HG02588 (cell line): ENCODE measurements around the gene ODAD2.

Source experiments
- ATAC-seq: cut with Tn5 transposase; IDR thresholded peaks from one replicate; pipeline ENCODE4 v1.9.1; 2021; ENCODE audit warnings: mild to moderate bottlenecking, moderate library complexity; ENCODE audit not compliant: unreplicated experiment

The ODAD2 gene

DNA sequence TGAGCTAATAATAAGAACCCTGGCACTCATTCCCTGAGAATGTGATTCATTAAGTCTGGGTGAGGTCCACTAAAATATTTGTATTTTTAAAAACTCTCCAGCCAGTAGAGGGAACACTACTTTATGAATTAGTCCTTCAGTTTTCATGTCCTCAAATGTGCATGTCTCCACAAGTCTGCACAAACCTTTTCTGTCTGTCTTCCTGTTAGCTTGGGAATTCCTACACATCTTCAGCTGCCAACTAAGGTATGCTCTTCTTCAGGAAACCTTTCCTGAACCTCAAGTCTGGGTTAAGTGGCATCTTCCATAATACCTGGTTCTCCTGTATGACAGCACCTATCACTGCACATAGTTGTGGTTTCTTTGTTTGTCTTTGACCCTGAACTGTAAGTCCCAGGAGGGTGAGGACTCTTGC is 133.7 kb downstream of the ODAD2 start:
- no peak for ATAC-seq

DNA sequence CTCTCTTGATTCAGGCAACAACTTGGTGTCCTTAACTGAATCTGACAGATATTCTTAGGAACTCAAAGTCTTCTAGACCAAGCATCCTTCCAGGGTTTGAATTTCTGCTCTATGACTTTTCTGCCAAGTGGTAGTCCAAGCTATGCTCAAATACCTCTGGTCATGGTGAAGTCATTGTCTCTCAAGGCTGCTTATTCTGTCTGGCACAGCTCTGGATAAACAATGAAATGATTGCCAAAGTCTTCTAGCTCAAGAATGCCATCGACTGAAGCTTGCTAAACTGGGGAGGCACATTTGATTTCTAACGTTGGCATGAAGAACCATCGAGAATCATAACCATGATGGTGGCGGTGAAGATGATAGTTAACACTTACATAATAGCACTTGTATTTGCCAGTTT is 137.1 kb downstream of the ODAD2 start:
- no peak for ATAC-seq

DNA sequence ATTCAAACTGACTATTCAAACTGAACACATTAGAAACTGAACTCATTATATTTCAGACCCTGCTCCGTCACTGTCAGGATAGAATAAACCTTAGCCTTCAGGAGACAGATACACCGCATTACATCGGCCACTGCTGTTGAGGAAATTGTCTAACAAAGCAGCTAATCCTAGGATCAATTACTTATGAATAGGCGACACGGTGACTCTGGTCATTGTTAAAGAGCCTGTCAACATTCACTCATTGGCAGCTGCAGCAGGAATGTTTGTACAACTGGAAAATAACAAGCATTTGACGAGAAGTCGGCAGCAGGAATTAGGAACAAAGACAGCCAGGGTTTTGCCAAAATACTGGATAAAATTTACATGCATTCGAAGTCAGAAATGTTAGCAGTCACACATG is 141.3 kb downstream of the ODAD2 start:
- no peak for ATAC-seq

DNA sequence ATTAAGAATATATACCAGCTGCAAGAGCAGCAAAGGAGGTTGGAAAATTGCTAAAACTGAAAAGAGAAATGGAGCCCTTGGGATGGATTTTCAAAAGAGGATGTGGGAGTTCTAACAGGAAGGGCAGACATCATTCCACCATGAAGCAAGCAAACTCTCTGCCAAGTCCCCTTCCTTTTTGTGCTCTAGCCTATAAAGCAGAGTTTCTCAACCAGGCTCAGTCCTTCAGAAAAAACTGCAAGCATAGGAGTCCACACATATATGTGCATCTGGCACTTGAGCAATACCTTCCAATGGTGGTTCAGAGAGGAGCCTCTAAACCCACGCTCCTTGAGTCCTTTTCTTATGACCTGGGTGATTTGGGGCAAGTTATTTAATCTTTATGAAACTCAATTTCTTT is 154.7 kb downstream of the ODAD2 start:
- ATAC-seq: no peak

DNA sequence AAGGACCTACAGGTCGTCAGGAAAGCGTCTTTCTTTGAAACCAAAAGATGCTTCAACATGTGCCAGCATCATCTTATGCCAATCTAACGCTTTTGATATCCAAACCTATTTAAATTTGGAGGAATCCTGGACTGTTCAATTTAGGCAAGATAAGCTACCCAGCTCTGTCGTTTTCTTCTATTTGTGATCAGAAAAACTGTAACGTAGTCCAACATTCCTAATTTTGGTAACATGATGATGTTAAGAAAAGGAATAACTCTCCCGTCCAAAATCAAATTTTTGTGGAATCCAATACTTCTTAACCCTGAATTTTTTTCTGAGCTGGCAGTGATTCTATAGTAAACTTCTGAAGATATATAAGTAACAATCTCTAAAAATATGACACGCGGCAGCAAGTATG is 160.0 kb downstream of the ODAD2 start:
- no peak for ATAC-seq

DNA sequence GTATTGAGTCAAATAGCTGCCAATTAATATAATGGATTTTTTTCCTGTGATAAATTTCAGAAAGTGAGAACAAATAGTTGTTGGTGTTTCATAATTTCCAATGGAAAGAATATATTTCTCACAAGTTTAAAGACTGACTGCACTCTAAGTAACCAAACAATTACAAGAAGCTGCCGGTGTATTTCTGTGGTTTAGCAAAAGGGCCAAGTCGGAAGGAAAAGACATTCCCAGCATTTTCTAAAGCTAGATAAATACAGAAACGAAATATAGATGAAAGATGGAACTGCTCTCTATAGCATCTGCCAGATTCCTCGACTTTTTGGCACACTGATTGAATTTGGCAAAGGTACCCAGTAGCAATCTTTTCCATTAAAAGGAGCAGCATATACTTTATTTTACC is 160.5 kb downstream of the ODAD2 start:
- no peak for ATAC-seq

DNA sequence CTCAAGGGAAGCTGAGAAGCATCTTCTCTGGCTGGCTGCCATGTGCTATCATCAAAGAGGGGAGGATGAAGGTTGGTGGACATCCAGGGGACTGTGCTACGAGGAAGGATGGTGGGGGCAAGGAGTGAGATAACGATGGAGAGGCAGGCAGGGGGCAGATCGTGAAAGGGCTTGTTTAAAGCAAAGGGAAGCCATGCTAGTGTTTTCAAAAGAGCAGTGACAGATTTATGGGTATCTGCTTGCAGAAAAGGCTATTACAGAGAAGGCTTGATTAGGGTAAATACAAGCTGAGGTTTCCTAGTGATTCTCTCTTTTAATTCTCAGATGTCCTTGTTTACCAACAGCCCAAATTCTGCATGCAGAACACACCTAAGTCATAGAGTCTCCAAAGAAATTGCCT is 164.4 kb downstream of the ODAD2 start:
- ATAC-seq: no peak

DNA sequence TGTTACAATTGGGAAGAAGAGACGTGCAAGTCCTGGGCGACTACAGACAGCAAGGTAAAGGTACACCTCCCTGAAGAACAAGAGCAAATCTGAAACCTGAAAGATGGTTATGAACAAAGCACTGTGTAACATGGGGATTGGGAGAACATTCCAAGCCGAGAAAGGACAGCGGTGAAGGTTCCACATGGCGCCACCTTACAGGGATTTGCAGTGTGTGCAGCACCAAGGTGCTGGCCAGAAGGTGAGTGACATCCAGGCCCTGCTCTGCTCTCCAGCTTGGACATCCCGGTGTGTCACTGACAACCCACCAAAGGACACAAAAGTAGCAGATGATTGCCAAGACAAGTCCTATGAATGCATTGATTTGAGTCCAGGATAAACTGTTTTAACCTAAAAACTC is 165.1 kb downstream of the ODAD2 start:
- ATAC-seq: no peak

DNA sequence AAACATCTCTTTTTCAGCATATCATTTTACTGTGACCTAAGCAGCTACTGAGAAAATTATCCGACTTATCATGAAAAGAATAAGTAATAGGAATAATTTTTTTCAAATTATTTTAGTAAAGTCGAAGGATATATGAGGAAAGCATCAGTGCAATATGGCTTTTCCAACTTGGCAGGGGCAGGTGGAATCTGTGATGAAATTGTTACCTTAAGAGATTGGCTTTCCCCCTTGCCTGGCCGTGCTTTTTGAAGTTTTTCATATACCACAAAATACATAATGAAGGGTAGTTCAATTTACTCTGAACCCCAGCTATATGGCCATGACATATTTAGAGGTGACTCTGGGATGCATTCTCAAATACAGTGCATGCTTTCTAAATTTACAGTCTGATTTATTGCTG is 166.1 kb downstream of the ODAD2 start:
- ATAC-seq: no peak

DNA sequence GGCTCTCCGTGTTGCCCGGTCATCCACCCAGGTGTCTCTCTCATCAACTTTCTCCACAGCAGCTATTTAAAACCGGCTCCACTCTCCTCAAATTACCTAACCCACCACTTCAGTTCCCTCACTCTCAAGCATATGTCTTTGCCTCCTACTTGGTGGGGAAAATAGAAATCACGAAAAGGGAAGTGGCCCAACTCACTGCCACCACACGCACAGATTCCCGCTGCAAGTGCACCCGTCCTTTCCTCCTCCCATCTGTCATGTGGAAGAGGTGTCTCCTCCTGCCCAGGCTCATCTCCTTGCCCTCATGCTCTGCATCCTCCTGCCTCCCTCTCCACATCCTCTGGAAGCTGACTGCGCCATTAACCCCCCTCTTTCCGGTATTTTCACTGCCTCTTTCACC is 172.5 kb downstream of the ODAD2 start:
- ATAC-seq: no peak

DNA sequence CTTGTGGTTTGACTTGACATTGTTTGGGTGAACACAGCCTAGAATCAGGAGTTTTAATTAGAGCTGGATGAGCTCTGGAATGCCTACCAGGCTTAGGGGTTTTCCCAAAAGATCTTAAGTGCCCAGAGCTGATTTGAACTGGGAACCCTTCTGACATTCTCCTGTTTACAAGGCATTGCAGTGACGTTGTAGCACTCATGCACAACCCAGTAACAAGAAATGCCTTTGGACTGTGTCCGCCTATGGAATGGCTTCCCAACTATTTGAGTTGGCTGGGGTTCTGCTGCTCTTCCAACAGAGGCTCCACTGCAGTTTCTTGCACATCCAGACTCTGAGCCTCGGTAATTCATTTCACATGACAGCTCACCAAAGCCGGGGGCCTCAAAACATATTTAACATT is 176.6 kb downstream of the ODAD2 start:
- ATAC-seq: no peak

DNA sequence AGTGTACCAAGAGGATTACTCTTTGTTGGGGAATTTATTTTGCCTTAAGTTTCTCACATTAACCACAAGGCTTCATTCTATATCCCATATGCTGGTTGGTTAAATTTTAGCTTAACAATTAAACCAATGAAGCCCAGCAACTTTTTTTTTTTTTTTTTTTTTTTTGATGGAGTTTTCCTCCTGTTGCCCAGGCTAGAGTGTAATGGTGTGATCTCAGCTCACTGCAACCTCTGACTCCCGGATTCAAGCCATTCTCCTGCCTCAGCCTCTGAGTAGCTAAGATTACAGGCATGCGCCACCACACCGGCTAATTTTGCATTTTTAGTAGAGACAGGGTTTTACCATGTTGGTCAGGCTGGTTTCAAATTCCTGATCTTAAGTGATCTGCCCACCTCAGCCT is 178.2 kb downstream of the ODAD2 start:
- no peak for ATAC-seq

DNA sequence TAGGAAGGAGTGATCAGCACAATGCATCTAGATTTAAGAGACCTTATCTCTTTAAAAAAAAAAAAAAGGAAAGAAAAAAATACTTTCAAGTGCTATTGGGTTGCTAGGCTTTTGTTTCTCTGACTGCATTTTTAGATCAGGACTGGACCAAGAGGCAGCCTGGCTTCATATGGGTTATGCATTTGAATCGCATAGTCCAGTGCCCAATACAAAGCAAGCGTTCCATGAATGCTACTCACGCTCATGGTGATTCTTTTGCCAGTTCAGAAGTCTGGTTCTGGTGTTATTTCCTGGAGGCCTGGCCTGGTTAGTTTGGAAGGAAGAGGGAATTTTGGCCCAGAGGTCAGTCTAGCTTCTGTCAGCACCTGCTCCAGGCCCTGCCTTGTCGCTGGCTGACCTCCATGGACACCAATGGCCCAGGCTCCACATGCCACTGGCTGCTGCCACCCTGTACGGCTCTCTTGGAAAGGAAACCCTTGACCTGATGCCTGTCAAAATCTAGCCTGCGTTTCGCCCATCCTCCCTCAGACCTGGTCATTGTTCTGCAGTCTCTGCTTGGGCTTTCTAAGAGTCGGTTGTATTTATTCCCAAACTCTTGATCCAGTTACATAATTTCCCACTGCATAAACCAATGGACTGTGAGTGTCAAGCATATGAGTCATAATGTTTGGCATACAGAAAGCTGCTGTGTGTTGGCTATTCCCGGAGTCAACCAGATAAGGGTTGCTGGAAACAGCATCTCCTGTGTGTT is 178.9 kb downstream of the ODAD2 start:
- no peak for ATAC-seq

DNA sequence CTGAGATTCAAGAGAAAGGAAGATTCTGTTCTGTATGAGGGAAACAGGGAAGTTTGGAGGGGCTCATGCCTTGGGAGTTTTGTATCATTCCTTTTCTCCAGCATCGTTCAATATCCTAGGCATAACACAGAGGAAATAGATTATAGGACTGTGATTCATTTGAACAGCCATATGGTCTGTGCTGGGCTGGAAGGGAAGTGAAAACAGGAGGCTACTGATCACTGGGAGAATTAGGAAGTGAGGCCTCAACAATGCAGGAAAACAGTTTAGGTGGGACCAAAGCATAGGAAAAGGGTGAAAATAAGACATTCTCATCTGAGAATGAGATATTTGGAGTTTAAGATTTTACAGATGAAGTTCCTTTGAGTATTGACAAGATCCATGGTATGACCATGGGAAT is 182.6 kb downstream of the ODAD2 start:
- no peak for ATAC-seq

DNA sequence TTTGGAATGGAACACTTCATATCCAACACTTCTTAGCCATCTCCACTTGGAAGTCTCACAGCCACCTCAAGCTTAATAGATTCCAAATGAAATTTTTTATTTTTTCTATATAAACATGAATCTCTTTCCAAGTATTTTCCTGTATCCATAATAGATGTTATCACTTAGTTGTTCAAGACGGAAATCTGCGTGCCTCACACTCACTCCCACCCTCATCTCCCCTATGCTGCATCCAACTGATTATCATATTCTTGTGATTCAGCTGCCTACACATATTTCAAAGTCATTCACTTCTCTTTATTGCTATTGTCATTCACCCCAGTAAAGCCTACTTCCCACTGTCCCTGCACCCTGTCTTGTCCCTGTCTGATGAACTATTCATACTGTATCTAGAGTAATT is 183.0 kb downstream of the ODAD2 start:
- ATAC-seq: no peak

DNA sequence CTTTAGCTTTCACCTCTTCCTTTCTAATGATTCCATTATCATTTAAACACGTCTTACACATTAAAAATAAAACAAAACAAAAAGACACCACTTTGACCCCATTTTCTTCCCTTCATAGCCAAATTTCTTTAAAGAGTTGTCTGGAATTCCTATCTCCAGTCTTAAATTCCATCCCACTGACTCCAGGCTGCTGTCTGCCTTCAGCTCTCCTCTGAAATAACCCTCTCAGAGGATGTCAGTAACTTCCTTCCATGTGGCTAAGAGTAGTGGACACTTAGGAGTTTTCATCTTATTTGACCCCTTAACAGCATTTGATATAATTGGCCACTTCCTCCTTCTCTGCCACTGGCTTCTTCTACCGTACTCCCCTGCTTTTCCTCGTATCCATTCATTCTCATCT is 183.6 kb downstream of the ODAD2 start:
- ATAC-seq: no peak

DNA sequence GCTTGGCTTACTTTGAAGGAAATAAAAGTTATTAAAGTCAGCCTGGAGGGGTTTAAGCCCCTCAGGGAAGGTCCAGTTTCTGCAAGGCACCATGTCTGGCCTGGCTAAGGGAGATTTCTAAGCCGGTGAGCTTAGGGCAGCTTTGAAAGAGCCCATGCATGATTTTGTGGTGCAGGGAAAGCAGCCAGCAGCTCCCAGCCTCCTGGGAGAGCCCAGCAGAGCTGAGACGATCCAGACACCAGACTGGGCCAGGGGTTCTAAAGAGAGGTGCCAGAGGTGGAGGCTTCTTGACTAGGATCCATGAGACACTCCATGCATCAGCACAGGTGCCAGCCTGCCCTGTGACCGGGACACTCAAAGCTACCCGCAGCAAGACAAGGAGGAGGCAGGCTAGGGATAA is 193.7 kb downstream of the ODAD2 start:
- ATAC-seq: no peak

DNA sequence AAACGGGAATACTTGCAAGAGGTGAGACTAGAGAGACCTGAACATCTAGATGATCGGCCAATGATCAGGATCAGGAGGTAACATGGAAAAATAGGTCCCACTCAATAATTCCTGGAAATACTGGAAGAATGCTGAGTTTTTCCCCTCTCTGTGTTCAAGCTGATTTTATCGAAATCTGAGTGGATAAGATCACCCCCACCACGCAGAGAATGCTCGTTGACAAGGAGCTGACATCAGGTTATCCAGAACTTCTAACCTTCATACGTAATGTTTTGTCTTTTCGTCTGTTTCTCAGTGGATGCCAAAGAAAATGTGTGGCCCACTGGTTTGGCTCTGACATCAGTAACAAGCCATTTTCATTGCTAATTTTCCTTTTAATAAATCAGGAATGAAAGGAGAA is 194.7 kb downstream of the ODAD2 start:
- no peak for ATAC-seq

DNA sequence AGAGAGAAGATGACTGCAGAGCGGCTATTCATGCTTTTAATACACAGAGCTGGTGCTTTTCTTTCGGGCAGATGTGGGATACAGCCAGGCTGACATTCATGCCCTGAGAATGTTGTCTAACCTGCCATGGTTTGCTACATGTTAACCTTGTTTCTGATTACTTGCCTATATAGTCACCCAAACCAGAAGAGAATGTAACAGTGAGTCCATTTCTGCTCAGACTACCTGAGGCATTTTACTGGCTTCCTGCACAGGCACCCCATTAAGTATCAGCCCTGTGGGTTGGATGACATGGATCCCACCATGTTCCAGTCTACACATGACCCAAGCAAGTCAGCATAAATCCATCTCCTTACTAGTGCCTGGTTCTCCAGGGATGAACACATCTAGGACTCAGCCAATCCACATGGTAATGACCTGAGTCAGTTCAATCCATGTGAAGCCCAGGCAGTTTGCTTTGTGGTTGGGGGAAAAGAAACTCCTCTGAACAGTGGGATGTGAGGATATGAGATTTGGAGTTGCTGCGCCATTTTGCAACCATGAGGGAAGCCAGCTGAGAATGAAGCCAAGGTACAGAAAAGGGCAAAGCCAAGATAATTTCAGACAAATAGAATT is 197.6 kb downstream of the ODAD2 start:
- no peak for ATAC-seq

DNA sequence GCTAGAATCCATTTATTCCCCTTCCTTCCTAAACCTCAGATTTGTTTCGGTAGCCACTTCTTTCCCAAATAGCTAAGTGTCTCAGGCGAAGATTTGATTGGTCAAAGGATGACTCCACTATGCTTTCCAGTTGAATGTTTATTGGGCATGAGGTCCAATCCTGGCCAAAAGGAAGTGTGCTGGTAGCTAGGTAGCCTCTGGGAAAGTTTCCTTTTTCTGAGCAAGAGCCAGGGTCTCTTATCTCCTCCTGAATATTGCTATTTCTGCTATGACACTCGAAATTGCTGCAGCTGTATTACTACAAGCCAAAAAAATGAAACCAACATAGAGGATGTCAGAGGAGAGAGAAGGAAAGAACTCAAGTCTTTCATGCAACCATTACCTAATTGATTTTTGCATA is 199.8 kb downstream of the ODAD2 start:
- no peak for ATAC-seq

DNA sequence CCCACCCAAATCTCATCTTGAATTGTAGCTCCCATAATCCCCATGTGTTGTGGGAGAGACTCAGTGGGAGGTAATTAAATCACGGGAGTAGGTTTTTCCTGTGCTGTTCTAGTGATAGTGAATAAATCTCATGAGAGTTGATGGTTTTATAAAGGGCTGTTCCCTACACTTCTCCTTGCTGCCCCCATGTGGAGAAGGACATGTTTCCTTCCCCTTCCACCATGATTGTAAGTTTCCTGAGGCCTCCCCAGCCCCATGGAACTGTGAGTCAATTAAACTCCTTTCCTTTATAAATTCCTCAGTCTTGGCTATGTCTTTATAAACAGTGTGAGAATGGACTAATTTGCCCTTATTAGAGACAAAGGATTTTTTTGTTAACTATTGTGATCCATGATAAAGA is 204.7 kb downstream of the ODAD2 start:
- no peak for ATAC-seq

DNA sequence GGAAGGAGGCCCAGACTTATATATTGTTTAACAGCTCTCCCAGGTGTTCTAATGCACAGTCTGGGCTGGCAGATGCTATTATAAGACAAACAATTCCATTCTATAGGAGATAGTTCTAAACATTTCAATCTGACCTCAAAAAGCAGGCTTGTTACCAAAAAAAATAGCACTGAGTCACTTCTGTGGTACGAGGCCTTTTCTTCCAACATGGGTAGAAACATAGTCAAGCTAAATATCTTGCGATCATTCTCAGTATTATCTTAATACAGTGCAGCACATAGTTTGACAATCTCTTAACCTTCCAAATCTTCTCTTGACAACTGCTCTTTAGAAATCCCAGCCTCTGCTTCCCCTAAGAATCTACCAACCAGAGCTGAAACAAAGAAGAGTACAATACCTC is 206.7 kb downstream of the ODAD2 start:
- ATAC-seq: no peak

DNA sequence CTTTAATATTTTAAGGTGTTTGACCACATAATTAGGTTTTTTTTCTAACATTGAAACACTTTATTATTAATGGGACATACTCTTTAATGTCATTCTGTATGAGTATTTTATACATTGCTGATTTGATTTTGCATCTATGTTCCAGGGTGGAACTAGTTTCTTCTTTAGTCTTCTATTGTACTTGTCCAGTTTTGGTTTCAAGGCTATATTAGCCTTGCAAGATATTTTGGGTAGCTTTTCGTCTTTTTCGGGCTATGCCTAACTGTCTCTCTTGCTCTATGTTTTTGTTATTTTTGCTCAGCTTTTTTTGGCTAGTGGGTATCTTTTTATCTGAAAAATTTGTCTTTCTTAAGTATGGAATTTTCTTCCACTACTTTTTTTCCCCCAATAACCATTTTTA is 214.6 kb downstream of the ODAD2 start:
- ATAC-seq: no peak
